ENCODE data around the gene MYH15. TPM values are rescaled to one million over a fixed set of nuclear protein-coding genes. Genes with fewer than 3 reads are reported as not detected.

MYH15 gene
- total RNA-seq, 4 donors from 2014 or later, result 0.08 to 0.11 (median 0.10) TPM; not detected in 1

- no peak for DNase-seq
- Histone ChIP-seq H3K36me3 (no peaks in the 10 kb centered on the region), H3K4me3 (replicated peaks in 1 of 3) (no peak overlapping the region), H3K27ac (no peak overlapping the region), H3K4me1 (no peaks in the 10 kb centered on the region), H3K9me3 (no peaks in the 10 kb centered on the region), H3K27me3 (no peaks in the 10 kb centered on the region)
- TF ChIP-seq CTCF (IDR thresholded peaks at IDR 0.05) (no peak), POLR2A (IDR thresholded peaks at IDR 0.05) (no peak)
- WGBS, 2 donors, result 44 to 64% methylated on average over 6 of the region's 6 CpGs
- intact Hi-C loops (cut with DNase I), result no loop called here
These were observed 164.7 kb downstream of the MYH15 start for GRCh38 chr3:108345492-108346205.

GRCh38 chr3:108343491-108343890 lies 166.9 kb downstream of the MYH15 start:
- Histone ChIP-seq H3K4me3 (replicated peaks in 1 of 3) (no peak overlapping the region), H3K36me3 (no peaks in the 10 kb centered on the region), H3K4me1 (no peaks in the 10 kb centered on the region), H3K27me3 (no peaks in the 10 kb centered on the region), H3K27ac (no peak overlapping the region), H3K9me3 (no peaks in the 10 kb centered on the region)
- TF ChIP-seq POLR2A (IDR thresholded peaks at IDR 0.05) (no peak), CTCF (IDR thresholded peaks at IDR 0.05) (no peak)
- WGBS, 2 donors, result 94 to 99% methylated on average over 4 of the region's 4 CpGs
- intact Hi-C loops (cut with DNase I), result no loop called here
- DNase-seq, result no peak

GRCh38 chr3:108342837-108343486 lies 167.4 kb downstream of the MYH15 start:
- H3K9me3 ChIP-seq, result no peaks in the 10 kb centered on the region
- no peak overlapping the region for H3K4me3 ChIP-seq (replicated peaks in 1 of 3)
- 65 to 77% methylated on average over 4 of the region's 4 CpGs for WGBS, 2 donors
- no peak overlapping the region for H3K27ac ChIP-seq
- no peak for DNase-seq
- no peaks in the 10 kb centered on the region for H3K27me3 ChIP-seq
- TF ChIP-seq POLR2A (IDR thresholded peaks at IDR 0.05) (no peak), CTCF (IDR thresholded peaks at IDR 0.05) (no peak)
- intact Hi-C loops (cut with DNase I), result no loop called here
- no peaks in the 10 kb centered on the region for H3K36me3 ChIP-seq
- no peaks in the 10 kb centered on the region for H3K4me1 ChIP-seq

- no peak overlapping the region for H3K4me3 ChIP-seq (replicated peaks in 1 of 3)
- TF ChIP-seq CTCF (IDR thresholded peaks at IDR 0.05), result no peak
- no peak for TF ChIP-seq POLR2A (IDR thresholded peaks at IDR 0.05)
- no peaks in the 10 kb centered on the region for H3K9me3 ChIP-seq
- no peaks in the 10 kb centered on the region for H3K36me3 ChIP-seq
- H3K4me1 ChIP-seq, result no peaks in the 10 kb centered on the region
- H3K27ac ChIP-seq, result no peak overlapping the region
- 80 to 81% methylated on average over 6 of the region's 6 CpGs for WGBS, 2 donors
- DNase-seq, result no peak
- no peaks in the 10 kb centered on the region for H3K27me3 ChIP-seq
- intact Hi-C loops (cut with DNase I), result no loop called here
These were observed 168.5 kb downstream of the MYH15 start for GRCh38 chr3:108341911-108342310.

- Histone ChIP-seq H3K4me1 (no peaks in the 10 kb centered on the region), H3K27me3 (no peaks in the 10 kb centered on the region), H3K9me3 (no peaks in the 10 kb centered on the region), H3K27ac (no peak overlapping the region), H3K36me3 (no peaks in the 10 kb centered on the region), H3K4me3 (replicated peaks in 1 of 3) (no peak overlapping the region)
- DNase-seq, result no peak
- TF ChIP-seq CTCF (IDR thresholded peaks at IDR 0.05) (no peak), POLR2A (IDR thresholded peaks at IDR 0.05) (no peak)
- intact Hi-C loops (cut with DNase I), result no loop called here
These were observed 171.4 kb downstream of the MYH15 start for GRCh38 chr3:108338901-108339545.

Measured in thyroid gland (tissue), 4 donors.